HG03108 (cell line): ENCODE measurements around the gene SYNE2.
"Not testable (repeated sequence)": the region's sequence is repeated elsewhere in the genome, so short reads cannot be mapped to it uniquely, and the experiment has no call there.

ENCODE experiments used
- ATAC-seq: cut with Tn5 transposase; IDR thresholded peaks from one replicate; pipeline ENCODE4 v1.9.1; 2021; ENCODE audit warnings: moderate library complexity; ENCODE audit not compliant: unreplicated experiment

The SYNE2 gene

GRCh38 chr14:64117671-64118402 is 265.0 kb downstream of the SYNE2 start:
- no peak for ATAC-seq

DNA sequence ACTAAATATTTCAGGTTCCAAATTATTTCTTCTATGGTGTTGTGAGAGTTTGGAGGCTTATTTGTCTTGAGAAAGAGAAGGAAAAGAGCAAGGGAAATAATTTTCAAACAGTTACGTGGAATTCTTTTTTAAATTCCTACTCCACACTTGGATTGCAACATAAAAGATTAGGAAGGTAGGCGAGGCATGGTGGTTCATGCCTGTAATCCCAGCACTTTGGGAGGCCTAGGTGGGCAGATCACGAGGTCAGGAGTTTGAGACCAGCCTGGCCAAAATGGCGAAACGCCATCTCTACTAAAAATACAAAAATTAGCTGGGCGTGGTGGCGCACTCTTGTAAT is 265.6 kb downstream of the SYNE2 start:
- ATAC-seq: not testable (repeated sequence)

GRCh38 chr14:64118892-64119291 is 266.1 kb downstream of the SYNE2 start:
- ATAC-seq: no peak

- ATAC-seq: no peak
These were observed 266.7 kb downstream of the SYNE2 start for GRCh38 chr14:64119500-64119899.

DNA sequence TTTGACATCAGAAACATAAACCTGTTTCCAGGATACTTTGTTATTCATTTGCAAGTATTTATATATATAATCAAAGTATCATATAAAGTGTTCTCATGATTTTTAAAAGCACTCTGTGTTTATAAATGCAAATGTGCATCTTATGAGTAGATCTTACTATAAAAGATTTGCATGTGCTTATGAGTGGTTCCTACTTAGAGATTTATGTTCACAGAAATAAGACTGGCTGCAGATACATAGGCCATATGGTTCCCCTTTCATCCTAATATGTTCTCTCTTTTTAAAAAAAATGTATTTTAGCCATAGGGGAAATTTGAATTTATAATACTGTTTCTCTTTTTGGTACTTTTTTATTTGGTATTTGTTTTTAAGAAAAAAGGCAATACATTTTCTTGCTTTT is 267.2 kb downstream of the SYNE2 start:
- no peak for ATAC-seq

GRCh38 chr14:64123241-64123822 is 270.5 kb downstream of the SYNE2 start:
- no peak for ATAC-seq

GRCh38 chr14:64125270-64125669 is 272.5 kb downstream of the SYNE2 start:
- no peak for ATAC-seq

GRCh38 chr14:64126548-64126947 is 273.7 kb downstream of the SYNE2 start:
- ATAC-seq: no peak

DNA sequence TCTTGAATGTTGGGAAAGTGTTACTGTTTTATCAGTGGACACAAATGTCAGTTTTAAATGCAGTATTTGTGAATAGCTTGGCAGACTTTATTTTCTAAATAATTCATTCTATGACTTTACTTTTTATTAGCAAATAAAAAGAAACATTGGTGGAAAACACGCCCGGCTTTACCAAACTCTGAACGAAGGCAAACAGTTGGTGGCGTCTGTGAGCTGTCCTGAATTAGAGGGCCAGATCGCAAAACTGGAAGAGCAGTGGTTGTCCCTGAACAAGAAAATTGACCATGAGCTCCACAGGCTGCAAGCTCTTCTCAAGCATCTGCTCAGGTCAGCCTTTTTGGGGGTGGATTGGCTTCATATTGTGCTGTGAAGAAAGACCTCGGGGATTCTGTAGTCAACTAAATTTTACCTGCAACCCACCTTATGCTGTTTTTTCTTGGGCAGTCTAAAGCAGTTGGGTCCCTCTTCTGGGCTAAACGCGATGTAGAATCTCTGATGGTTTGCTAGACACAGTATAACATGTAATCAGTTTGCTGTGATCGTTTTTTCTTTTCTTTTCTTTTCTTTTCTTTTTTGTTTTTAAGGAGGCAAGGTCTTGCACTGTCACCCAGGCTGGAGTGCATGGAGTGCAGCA is 285.0 kb downstream of the SYNE2 start:
- ATAC-seq: no peak

GRCh38 chr14:64147126-64147790 is 294.5 kb downstream of the SYNE2 start:
- no peak for ATAC-seq

DNA sequence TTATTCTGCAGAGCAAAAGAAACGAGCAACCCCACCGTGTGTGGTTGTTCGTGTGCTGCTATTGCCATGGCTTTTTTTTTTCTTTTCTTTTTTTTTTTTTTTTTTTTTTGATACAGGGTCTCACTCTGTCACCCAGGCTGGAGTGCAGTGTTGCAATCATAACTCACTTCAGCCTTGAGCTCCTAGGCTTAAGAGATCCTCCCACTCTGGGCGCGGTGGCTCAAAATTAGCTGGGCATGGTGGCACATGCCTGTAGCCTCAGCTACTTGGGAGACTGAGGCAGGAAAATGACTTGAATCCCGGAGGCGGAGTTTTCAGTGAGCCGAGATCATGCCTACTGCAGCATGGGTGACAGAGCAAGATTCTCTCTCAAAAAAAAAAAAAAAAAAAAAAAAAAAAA is 297.1 kb downstream of the SYNE2 start:
- ATAC-seq: no peak

GRCh38 chr14:64158608-64159007 is 305.8 kb downstream of the SYNE2 start:
- ATAC-seq: no peak

DNA sequence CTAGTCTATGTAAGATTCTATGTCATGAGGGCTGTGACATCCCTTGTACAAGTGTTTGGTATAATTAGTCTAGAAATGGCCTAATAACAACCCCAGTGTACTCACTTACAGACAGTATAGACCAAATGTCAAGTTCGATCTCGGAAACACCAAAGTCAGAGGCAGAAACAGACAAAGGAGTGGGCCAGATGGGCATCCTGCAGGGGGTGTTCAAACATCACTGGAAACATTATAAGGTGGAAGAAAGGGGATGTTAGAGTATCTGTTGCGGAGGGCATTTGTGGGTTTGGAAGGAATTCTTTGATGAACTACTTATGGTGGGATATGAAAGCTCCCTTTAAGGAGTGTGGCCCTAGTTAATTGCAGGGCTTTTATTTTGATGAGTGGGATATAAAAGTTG is 306.8 kb downstream of the SYNE2 start:
- ATAC-seq: no peak

DNA sequence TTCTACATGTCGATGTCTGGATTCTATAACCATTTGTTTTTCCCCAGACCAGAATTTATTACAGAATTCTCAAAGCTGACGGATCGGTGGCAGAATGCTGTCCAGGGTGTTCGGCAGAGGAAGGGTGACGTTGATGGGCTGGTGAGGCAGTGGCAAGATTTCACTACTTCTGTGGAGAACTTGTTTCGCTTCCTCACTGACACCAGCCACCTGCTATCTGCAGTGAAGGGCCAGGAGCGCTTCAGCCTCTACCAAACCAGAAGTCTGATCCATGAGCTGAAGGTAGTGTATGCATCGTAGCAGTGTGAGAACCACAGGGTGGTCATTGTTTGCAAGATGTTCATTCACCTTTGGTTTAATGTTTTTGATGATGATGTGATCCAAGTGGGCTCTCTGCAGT is 317.4 kb downstream of the SYNE2 start:
- no peak for ATAC-seq

- ATAC-seq: no peak
These were observed 322.3 kb downstream of the SYNE2 start for GRCh38 chr14:64174922-64175782.

DNA sequence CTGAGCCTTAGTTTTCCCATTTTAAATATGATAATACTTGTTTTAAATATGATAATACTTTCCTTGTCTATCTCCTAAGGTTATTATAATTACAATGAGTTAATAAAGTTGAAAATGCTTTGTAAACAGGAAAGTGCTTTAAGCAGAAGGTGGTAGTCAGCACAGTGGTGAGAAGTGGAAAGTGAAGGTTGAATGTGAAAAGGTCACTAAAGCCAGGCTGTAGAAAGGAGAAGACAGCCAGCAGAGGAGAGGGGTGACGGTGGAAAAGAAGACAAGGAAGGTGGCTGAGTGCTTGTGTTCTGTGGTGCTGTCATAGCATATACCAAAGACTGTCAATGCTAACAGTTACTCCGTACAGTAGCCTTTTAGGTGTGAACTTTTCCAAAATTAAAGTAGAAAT is 323.5 kb downstream of the SYNE2 start:
- no peak for ATAC-seq

DNA sequence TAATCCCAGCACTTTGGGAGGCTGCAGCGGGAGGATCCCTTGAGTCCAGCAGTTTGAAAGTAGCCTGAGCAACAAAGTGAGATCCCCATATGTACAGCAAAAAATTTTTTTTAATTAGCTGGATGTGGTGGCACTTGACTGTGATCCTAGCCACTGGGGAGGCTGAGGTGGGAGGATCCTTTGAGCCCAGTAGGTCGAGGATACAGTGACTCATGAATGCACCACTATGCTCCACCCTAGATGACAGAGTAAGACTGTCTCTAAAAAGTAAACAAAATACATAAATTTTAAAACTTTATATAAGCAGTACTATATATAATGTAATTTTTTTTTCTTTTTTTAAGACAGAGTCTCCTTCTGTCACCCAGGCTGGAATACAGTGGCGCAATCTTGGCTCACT is 326.0 kb downstream of the SYNE2 start:
- no peak for ATAC-seq

- ATAC-seq: not testable (repeated sequence)
These were observed 330.1 kb downstream of the SYNE2 start for GRCh38 chr14:64182908-64183307.

- no peak for ATAC-seq
These were observed 331.4 kb downstream of the SYNE2 start for GRCh38 chr14:64184103-64184729.

GRCh38 chr14:64185184-64185583 is 332.4 kb downstream of the SYNE2 start:
- no peak for ATAC-seq
